HG02588 (cell line): ENCODE data around the gene MPV17L.
"Not testable (repeated sequence)": the region's sequence is repeated elsewhere in the genome, so short reads cannot be mapped to it uniquely, and the experiment has no call there.

Experiments
- ATAC-seq: cut with Tn5 transposase; IDR thresholded peaks from one replicate; pipeline ENCODE4 v1.9.1; 2021; ENCODE audit warnings: mild to moderate bottlenecking, moderate library complexity; ENCODE audit not compliant: unreplicated experiment

Gene MPV17L

DNA sequence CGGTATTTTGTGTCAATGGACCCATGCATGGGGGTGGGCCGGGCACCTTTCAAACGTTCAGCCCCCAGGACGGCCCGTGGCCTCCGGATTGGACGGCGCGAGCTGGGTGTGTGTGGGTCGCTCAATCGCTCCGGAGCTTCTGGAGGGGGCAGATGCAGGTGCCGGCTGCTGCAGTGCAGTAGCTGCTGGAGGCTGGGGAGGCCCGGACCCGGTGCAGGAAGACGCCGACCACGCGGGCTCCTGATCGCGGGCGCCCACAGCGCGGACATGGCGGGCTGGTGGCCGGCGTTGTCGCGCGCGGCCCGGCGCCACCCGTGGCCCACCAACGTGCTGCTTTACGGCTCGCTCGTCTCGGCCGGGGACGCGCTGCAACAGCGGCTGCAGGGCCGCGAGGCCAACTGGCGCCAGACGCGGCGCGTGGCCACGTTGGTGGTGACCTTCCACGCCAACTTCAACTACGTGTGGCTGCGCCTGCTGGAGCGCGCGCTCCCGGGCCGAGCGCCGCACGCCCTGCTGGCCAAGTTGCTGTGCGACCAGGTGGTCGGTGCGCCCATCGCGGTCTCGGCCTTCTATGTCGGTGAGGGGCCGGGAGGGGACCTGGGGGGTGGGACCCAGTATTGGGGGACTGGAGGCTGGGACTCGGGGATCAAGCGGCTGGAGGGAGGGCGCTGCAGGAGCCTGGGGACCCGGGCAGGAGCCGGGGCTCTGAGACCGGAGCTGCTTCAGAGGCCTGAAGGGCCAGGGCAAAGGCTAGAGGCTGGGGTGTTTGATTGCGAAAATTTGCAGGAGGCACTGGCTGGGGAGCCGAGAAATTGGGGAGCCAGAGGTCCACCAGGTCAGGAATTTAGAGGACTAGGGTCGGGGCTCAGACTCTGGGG lies at the start of gene MPV17L:
TSS of gene MPV17L (plus strand) at position 124 of the 878 bp plus-strand sequence. CDS start at position 268, 144 bp downstream.
- ATAC-seq: not testable (repeated sequence)

DNA sequence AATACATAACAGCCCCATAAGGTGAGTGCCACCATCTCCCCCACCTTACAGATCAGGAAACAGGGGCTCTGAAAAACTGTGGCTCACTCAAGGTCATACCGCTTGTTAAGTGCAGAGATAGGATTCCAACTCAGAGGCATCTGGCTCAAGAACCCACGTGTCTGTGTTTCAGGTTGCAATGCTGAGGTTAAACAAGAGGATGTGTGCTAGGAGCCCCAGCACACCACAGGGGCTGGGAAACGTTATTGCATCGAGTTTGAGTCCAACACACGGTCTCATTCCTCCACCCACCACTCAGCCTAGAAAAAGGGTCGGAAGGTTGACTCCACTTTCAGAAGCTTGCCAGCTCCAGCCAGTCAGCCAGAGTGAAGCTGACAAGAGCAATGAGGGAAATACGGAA lies 46.8 kb upstream of the MPV17L start:
- not testable (repeated sequence) for ATAC-seq

DNA sequence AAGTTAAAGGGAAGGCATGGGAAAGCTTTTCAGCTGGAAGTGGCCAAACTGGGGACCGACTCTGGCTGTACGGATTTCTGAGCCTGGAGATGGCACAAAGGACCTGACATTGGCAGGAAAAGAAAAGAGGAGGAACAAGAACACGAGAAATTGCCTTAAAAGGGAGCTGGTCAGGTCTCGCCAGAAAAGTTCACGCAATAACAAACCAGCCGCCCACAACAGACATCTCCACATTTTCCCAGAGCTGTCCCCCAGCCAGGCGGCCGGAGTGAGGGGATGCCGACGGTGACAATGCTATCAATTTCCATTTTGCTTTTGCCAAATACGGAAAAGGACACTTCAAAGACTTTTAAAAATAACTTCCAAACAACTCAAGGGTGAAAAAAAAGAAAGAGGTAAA lies 44.3 kb upstream of the MPV17L start:
- not testable (repeated sequence) for ATAC-seq

DNA sequence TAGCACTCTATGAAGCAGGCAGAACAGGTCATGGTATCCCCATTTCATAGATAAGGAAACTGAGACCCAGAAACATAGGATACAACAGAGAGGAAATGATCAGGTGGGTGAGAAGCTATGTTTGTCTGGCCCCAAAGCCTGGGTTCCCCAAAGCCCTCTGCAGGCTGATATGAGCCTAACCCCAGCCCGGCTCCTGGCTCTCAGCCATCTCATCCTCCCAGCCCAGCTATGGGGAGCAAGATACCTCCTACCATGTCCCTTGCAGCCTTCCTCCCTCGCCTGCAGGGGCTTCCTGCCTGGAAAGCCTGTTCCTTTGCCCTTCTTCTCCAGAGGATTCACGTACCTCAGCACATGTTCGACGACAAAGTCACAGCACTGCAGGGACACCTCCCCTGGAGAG lies 43.8 kb upstream of the MPV17L start:
- not testable (repeated sequence) for ATAC-seq

DNA sequence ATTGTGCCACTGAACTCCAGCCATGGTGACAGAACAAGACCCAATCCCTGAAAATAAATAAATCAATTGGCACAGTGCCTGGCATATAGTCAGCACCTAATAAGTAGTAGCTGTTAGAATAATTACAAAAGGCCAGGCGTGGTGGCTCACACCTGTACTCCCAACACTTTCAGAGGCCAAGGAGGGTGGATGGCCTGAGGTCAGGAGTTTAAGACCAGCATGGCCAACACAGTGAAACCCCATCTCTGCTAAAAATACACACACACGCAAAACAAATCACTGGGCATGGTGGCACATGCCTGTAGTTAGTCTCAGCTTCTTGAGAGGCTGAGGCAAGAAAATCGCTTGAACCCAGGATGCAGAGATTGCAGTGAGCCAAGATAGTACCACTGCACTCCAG lies 42.7 kb upstream of the MPV17L start:
- ATAC-seq: not testable (repeated sequence)

DNA sequence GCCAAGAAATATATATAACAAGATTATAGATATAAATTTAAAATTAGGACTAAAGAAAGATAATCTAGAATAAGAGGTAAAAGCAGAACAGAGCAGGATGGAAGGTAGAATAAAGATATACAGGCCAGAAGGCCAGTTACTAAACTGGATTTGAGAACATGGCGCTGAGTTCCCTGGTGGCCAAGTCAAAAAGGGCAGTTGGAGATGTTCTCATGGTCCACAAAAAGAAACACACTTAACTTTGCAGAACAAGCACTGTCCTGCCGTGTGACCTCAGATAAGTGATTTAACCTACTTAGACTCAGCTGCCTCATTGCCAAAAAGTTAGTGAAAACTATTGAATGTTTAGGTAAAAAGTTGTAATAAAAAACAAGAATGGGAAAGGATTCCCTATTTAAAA lies 40.7 kb upstream of the MPV17L start:
- ATAC-seq: not testable (repeated sequence)

DNA sequence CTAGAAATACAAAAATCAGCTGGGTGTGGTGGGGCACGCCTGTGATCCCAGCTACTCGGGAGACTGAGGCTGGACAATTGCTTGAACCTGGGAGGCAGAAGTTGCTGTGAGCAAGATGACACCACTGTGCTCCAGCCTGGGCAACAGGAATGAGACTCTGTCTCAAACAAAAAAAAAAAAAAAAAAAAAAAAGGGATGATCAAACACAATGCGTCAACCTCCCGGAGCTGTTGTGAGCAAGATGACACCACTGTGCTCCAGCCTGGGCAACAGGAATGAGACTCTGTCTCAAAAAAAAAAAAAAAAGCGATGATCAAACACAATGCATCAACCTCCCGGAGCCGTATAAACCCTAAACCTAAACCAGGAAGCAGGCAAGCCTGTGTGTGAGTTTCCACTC lies 38.1 kb upstream of the MPV17L start:
- ATAC-seq: not testable (repeated sequence)

DNA sequence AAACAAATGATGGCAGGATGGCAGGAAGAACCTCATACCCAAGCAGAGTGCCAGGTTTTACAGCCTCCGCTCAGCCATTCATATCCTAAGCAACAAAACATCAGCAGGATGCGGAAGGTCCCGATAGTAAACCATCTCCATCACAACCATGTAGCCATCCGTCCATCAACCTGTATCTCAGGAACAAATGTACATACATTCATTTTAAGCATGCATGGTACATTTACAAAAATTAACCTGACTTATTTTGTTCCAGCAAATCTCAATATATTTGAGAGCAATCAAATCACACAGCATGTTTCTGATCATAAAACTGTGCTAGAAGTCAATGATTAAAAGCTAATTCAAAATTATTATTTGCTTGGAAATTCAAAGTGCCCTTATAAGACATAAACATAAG lies 17.4 kb upstream of the MPV17L start, which contains the start of gene NPIPA5:
TSS of gene NPIPA5 (minus strand) at position 101 of the 400 bp plus-strand sequence. CDS start at position 101, 0 bp downstream.
- ATAC-seq: not testable (repeated sequence)

DNA sequence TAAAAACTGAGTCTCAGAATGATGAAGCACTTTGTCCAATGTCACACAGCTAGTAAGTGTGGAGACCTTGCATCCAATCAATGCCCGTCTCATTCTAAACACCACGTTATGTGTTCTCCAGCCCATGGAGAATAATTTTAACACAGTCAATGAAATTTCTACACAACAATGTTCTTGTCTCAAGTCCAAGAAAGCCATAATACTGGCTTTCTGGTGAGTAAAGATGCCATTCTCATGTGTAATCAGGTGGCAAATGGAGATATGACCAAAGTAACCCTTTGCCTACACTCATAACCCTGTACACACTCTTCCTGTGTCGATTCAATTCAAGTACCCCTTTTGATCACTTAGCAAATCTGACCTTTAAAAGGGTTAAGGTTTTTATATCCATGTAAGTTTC lies 12.7 kb upstream of the MPV17L start:
- ATAC-seq: not testable (repeated sequence)

DNA sequence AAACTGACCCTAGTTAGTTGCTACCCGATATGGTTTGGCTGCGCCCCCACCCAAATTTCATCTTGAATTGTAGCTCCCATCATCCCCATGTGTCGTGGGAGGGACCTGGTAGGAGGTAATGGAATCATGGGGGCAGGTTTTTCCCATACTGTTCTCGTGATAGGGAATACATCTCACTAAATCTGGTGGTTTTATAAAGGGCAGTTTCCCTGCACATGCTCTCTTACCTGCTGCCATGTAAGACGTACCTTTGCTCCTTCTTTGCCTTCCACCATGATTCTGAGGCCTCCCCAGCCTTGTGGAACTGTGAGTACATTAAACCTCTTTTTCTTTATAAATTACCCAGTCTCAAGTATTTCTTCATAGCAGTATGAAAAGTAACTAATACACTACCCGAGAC lies 7.5 kb upstream of the MPV17L start:
- ATAC-seq: not testable (repeated sequence)

DNA sequence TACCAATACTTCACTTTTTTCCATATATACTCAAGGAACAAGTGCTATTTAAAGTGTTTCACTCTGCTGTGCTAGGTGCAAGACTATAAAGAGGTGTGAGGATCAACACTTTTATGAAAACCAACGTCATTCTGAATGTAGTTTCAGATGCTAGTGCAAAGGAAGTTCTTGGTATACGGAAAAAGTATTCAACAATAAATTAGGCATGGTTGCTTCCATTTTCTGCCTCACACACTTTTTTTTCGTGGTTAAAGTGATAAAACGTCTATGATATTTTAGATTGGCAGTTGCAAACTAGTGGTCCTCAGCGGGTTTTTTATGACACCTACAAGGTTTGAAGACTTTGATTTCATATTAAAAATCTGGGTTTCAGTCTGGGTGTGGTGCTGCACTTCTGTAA lies 5.6 kb upstream of the MPV17L start:
- not testable (repeated sequence) for ATAC-seq

DNA sequence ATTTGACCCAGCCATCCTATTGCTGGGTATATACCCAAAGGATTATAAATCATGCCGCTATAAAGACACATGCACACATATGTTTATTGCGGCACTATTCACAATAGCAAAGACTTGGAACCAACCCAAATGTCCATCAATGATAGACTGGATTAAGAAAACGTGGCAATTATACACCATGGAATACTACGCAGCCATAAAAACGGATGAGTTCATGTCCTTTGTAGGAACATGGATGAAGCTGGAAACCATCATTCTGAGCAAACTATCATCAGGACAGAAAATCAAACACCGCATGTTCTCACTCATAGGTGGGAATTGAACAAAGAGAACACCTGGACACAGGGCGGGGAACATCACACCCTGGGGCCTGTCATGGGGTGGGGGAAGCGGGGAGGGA lies 2.5 kb upstream of the MPV17L start:
- ATAC-seq: not testable (repeated sequence)

DNA sequence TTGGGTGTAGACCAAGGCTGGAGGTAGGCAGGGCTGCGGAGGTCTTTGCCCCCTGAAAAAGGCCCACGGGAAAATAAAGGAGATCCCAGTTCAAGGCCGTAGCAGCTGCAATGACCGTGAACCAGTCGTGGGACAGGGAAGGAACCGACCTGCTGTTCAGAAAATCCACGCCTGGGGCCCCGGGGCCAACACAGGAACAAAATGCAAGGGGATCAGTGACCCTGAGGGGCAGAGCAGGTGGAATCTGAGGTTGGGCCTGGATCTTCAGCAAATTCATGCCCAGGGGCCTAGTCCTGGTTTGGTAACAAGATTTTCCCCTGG lies 915 bp downstream of the MPV17L start:
- not testable (repeated sequence) for ATAC-seq

DNA sequence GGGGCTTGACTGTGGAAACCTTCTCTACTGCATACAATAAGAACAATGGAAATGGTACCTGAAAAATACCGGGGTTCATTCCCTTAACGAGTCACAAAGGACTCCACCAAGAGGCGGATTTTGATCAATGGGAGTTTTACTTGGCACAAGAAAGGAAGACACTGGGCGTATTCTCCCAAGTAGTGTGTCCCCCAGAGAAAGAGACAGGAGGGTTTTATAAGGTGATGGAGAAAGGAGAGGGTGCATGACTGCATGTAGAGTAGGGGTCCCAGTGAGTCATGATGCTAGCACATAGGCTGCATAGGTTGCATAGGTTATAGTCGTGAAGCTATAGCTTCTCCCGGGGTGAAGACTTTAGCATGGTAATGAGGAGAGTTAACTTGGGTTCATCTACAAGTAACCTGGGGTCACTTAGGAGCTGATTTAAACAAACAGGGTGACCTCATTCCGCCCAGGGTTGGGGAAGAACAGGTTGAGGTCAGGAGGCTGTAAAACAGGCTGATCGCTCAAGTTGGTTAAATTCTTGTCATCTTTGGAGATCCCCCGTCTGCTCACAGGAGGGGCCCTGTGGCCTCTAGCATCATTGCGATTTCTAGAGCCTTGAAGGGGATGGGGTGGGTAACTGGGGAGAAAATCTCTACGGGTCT lies 1.5 kb downstream of the MPV17L start:
- no peak for ATAC-seq

DNA sequence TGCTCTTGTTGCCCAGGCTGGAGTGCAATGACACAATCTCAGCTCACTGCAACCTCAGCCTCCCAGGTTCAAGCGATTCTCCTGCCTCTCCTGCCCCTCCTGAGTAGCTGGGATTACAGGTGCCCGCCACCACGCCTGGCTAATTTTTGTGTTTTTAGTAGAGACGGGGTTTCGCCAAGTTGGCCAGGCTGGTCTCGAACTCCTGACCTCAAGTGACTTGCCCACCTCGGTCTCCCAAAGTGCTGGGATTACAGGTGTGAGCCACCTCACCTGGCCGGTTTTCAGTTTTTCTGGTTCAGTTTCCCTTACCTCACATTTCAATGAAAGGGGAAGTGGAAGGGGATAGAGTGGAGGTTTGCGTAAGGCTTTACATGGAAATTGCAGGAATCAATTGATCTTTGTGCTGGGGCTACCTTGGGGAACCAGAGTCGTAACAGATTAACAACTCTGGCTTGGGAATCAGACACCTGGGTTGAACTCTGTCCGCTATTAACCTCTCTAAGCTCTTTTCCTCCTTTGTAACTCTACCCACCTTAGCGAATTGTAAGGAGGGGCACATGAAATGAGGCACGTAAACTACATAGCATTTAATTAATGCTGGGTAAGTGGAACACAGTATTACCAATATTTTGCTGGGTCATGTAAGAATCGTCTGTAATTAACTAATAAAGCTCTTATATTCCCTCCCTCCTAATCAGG lies 3.2 kb downstream of the MPV17L start:
- no peak for ATAC-seq

DNA sequence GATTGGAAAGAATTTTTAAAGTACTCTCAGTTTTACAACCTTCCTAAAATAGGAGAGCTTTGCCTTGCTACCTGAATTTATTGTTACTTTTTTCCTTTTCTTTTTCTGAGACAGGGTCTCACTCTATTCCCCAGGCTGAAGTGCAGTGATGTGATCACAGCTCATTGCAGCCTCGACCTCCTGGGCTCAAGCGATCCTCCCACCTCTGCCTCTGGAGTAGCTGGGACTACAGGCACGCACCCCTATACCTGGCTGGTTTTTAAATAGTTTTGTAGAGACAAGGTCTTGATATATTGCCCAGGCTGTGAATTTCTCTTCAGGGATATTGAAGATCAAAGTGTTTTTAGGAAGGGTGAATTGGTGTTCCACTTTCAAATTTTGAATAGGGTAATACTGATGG lies 3.8 kb downstream of the MPV17L start:
- ATAC-seq: no peak

DNA sequence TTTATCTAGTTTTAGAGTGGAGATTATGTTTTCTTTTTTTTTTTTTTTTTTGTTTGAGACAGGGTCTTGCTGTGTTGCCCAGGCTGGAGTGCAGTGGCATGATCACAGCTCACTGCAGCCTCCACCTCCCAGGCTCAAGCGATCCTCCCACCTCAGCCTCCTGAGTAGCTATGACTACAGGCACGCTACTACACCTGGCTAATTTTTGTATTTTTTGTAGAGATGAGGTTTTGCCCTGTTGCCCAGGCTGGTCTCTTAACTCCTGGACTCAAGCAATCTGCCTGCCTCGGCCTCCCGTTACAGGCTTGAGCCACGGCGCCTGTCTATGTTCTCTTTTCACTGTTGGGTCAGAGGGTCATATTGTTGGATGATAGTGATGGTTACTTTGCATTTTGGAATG lies 4.8 kb downstream of the MPV17L start:
- not testable (repeated sequence) for ATAC-seq

DNA sequence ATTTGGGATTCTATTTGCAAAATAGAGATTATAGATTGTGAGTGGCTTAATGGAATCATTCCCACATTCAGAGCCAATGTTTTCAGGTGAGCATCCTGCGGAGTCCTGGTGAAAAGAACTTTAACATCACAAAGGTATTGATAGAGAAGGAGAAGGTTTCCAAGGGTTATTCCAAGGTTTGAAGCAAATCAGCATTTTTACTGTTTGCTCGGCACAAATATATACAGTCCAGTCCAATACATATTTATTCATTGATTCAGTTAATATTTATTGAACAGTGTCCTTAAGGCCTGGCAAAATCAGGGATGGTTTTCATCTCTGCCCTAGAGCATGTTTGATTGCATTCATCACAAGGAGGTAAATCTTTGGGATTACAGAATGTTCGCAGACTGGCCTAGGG lies 6.4 kb downstream of the MPV17L start:
- no peak for ATAC-seq

DNA sequence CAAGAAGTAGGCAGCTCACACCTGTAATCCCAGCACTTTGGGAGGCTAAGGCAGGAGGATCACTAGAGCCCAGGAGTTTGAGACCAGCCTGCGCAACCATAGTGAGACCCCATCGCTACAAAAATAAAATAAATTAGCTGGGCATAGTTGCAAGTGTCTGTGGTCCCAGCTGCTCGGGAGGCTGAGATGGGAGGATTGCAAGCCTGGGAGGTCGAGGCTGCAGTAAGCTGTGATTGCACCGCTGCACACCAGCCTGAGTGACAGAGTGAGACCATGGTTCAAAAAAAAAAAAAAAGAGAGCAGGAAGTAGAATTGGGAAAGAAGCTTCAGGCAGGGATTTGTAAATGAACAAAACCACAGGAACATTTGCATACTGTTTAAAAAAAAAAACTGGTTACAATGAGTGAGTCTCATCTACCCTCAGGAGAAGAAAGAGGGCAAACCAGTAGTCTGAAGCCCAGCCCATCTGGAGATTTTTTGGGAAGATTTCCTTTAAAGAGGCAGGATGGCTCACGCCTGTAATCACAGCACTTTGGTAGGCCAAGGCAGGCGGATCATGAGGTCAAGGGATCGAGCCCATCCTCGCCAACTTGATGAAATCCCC lies 7.9 kb downstream of the MPV17L start:
- no peak for ATAC-seq

DNA sequence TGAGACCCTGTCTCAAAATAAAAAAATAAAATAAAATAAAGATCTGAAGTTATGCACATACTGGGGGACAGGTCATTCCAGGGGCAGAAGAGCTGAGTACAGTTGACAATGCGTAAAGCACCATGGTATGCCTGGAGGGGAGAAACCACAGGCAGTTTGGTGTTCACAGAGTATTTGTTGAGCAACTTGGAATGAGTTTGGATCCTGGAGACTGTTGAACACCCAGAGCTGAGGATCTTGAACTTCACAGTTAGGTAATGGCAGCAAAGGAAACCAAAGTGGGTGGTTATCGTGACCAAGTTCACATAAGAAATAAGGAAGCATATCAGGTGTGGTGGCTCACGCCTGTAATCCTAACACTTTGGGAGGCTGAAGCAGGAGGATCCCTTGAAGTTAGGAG lies 8.5 kb downstream of the MPV17L start:
- ATAC-seq: not testable (repeated sequence)

DNA sequence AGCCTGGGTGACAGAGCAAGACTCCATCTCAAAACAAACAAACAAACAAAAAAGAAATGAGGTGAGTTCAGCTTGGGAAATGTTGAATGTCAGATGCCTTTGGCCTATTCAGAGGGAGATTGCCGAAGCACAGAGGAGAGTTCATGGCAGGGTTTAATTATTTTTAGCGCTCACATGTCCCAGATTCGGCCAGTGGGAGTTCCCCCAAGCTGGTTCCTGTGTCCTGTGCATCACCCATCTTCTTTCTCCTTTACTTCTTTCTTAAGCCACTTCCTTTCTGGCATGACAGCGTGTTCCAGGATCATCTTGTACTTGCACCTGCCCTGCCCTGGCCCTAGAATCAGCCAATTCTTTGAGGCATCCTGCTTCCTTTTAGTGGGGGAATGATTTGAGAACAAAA lies 9.2 kb downstream of the MPV17L start:
- no peak for ATAC-seq
